HepG2 (cell line): ENCODE data around the gene SYNGR4. TPM values are rescaled to one million over a fixed set of nuclear protein-coding genes. Genes with fewer than 3 reads are reported as not detected.
A peak's percentile ranks its signal among the peaks of the same experiment; 100 is the strongest.

Source experiments
- DZIP1 ChIP-seq: sonication (generic); formaldehyde crosslinking; IDR thresholded peaks from 2 replicates; pipeline ENCODE4 v1.5.0; 2020; ENCODE audit warnings: mild to moderate bottlenecking, missing genetic modification reagents
- HIC2 ChIP-seq: sonication (generic); formaldehyde crosslinking; IDR thresholded peaks from 2 replicates; pipeline ENCODE4 v1.9.0; 2022; ENCODE audit warnings: low read depth, missing genetic modification reagents
- IKZF1 ChIP-seq: fragments of 450-650 bp; IDR thresholded peaks from 2 replicates; pipeline ENCODE4 v1.7.1; 2016
- NFKB2 ChIP-seq: sonication (generic); formaldehyde crosslinking; IDR thresholded peaks from 2 replicates; pipeline ENCODE4 v1.4.0; 2020; ENCODE audit warnings: missing genetic modification reagents, borderline replicate concordance
- PCBP1 ChIP-seq: fragments of 200-400 bp; formaldehyde crosslinking; IDR thresholded peaks from 2 replicates; pipeline ENCODE4 v1.6.1; 2017; ENCODE audit warnings: mild to moderate bottlenecking, low read depth, low read length, borderline replicate concordance
- RBM39 ChIP-seq: fragments of 200-400 bp; formaldehyde crosslinking; IDR thresholded peaks from one replicate; pipeline ENCODE4 v1.6.1; 2018; ENCODE audit warnings: antibody characterized with exemption, mild to moderate bottlenecking, low read depth, low read length; ENCODE audit not compliant: poor library complexity, severe bottlenecking
- ZBTB33 ChIP-seq: sonication (generic); formaldehyde crosslinking; IDR thresholded peaks from 2 replicates; pipeline ENCODE4 v1.4.0; 2020; ENCODE audit warnings: missing genetic modification reagents
- ZEB1 ChIP-seq: IDR thresholded peaks from 2 replicates; pipeline ENCODE4 v1.6.1; 2012; ENCODE audit warnings: mild to moderate bottlenecking, low read depth, inconsistent platforms; ENCODE audit not compliant: insufficient replicate concordance
- ZNF225 ChIP-seq: sonication (generic); formaldehyde crosslinking; IDR thresholded peaks from 2 replicates; pipeline ENCODE4 v1.4.0; 2020; ENCODE audit warnings: mild to moderate bottlenecking, missing genetic modification reagents
- ZNF501 ChIP-seq: sonication (generic); formaldehyde crosslinking; IDR thresholded peaks from 2 replicates; pipeline ENCODE4 v1.5.1; 2020; ENCODE audit warnings: mild to moderate bottlenecking, moderate library complexity, missing genetic modification reagents
- ZNF607 ChIP-seq: sonication (generic); formaldehyde crosslinking; IDR thresholded peaks from 2 replicates; pipeline ENCODE4 v1.5.1; 2020; ENCODE audit warnings: missing genetic modification reagents, mild to moderate bottlenecking, borderline replicate concordance
- ZNF687 ChIP-seq: sonication (generic); formaldehyde crosslinking; IDR thresholded peaks from 2 replicates; pipeline ENCODE4 v1.5.1; 2020; ENCODE audit warnings: mild to moderate bottlenecking, missing genetic modification reagents, moderate library complexity
- ZSCAN25 ChIP-seq: sonication (generic); formaldehyde crosslinking; IDR thresholded peaks from 2 replicates; pipeline ENCODE4 v1.8.0; 2022; ENCODE audit warnings: mild to moderate bottlenecking, missing genetic modification reagents
- polyA plus RNA-seq, 8 experiments: library from polyadenylated mRNA; depleted of rRNA in 3 of 8; stranded (reverse) in 7 of 8; unstranded in 1 of 8; fragments of >200 nt; fragmentation: Illumina TruSeq in 4 of 8; extraction: Trizol in 4 of 8; gene quantifications; 2 replicates each; pipeline versions ENCODE4 v1.2.1 to v1.2.3, GENCODE V29; 2011 to 2016; ENCODE audit warnings: low read depth in 4 of 8, missing spikeins in 1 of 8, mixed read lengths in 1 of 8; ENCODE audit not compliant: insufficient read depth in 1 of 8
- total RNA-seq, 5 experiments: library from RNA; depleted of rRNA; stranded (reverse); fragments of >200 nt; fragmentation: Illumina TruSeq; extraction: Trizol; gene quantifications; 2 replicates each; pipeline ENCODE4 v1.2.3, GENCODE V29; 2016; ENCODE audit warnings: low read depth in 1 of 5
- TF ChIP-seq, protein P1 (sequence below): sonication (generic); formaldehyde crosslinking; IDR thresholded peaks from 2 replicates; pipeline ENCODE4 v1.5.1; 2020; ENCODE audit warnings: mild to moderate bottlenecking, moderate library complexity, missing genetic modification reagents

Gene SYNGR4
- total and polyA plus RNA-seq, 2 of the 13 experiments (the other 11 are each of a cell fraction or from before 2014, with no cell fraction given), result not detected

DNA sequence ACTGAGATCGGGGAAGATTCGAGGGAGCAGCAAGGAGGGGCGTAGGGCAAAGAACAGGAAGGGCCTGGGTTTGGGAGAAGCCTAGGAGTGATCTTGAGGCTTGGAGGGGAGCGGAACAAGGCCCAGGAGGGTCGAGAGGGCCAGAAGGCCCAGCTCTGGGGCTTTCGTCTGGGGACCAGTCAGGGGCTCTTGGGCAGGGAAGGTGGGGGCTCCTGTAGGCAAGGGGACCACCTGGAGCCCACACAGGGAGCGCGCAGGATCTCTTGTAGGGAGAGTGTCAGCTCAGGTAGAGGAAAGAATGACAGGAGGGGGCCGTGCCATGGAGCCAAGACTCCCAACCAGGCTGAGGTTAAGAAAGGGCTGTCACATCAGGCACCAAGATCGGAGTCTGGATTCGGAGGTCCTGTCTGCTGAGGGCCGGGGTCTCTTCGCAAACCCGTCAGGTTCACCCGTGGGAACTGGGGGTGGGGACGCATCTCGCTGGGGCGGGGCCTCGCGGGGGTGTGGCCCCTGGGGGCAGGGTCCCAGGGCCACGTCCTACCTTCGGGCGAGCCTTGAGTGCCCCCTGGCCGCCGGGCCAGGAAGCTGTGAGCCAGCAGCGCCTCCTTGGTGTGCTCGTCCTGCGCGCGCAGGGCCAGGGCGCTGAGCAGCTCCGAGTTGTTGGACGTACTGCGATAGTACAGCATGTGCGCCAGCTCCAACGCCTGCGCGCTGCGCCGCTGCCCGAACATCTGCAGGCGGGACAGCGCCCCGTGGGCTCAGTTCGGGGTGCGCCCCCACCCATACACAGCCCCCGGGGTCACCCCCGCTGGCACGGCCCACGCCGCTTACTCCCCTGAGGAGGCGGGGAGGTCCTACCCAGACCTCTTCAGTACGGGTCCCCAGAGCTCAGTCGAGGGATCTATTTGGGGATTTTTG is 30.4 kb upstream of the SYNGR4 start (continued):
- TF ChIP-seq DZIP1, result 0 out of 2 replicates have a peak, but pooled peaks have one; percentile 27
- TF ChIP-seq ZNF225, result peak; percentile 42; the same call in 1 of the 2 replicates
- no peak for TF ChIP-seq HIC2 (CRISPR knock-in tag)
- 0 out of 2 replicates have a peak, but pooled peaks have one; percentile 28 for TF ChIP-seq ZNF687 (CRISPR knock-in tag)
- peak; percentile 96 for TF ChIP-seq ZBTB33 (CRISPR knock-in tag)
- TF ChIP-seq ZNF501 (CRISPR knock-in tag), result peak; percentile 8; the same call in 1 of the 2 replicates
- TF ChIP-seq NFKB2 (CRISPR knock-in tag), result 0 out of 2 replicates have a peak, but pooled peaks have one; percentile 24
- TF ChIP-seq ZEB1, result peak; percentile 46
- TF ChIP-seq ZNF607 (CRISPR knock-in tag), result 0 out of 2 replicates have a peak, but pooled peaks have one; percentile 38
- TF ChIP-seq ZSCAN25, result no peak
- no peak for TF ChIP-seq IKZF1
- peak; percentile 10 for TF ChIP-seq RBM39
- TF ChIP-seq, protein P1, sequence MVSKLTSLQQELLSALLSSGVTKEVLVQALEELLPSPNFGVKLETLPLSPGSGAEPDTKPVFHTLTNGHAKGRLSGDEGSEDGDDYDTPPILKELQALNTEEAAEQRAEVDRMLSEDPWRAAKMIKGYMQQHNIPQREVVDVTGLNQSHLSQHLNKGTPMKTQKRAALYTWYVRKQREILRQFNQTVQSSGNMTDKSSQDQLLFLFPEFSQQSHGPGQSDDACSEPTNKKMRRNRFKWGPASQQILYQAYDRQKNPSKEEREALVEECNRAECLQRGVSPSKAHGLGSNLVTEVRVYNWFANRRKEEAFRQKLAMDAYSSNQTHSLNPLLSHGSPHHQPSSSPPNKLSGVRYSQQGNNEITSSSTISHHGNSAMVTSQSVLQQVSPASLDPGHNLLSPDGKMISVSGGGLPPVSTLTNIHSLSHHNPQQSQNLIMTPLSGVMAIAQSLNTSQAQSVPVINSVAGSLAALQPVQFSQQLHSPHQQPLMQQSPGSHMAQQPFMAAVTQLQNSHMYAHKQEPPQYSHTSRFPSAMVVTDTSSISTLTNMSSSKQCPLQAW (CRISPR knock-in tag), result no peak
- 0 out of 2 replicates have a peak, but pooled peaks have one; percentile 7 for TF ChIP-seq PCBP1
